GM19023 (cell line): ENCODE results near the gene KRTAP12-1.

ENCODE experiments used
- ATAC-seq: cut with Tn5 transposase; IDR thresholded peaks from one replicate; pipeline ENCODE4 v1.9.1; 2021; ENCODE audit warnings: mild to moderate bottlenecking, moderate library complexity; ENCODE audit not compliant: unreplicated experiment

KRTAP12-1 gene

DNA sequence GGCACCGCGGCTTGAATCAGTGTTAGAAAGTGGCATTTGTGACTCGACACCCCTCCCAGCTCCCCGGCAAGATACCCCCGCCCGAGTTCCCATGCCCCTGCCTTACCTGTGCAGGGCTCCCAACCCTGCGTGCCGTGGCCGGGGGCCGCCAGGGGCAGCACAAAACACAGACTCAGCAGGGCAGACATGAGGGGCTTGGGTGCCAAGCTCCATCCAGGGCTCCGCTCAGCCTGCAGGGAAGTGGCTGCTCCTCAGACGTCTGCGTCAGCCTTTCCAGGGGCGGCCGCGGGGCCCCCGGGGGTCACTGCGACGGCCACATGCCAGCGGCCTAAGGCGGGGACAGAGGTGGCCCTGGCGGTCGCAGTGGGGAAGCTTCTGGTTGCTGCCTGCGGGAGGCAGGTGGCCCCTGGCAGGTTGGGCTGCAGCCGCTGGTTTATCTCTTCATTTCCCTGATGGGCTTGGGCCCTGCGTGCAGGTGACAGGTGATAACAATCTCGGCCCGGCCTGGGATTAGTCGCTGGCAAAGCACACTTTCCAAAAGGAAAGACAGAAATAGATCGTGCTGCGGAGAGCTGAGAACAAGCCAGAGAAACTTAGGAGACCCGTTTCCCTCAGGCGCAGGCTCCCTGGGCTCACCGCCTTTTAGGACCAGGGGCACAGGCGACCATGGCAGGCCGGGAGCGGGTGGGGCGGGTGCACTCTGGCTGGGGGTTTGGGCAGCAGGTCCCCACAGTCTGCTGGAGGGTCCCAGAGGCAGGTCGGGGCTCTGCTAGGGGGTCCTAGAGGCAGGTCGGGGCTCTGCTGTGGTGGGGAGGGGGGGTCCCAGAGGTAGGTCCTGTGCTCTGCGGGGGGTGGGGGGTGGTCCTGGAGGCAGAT, 29.6 kb upstream of the KRTAP12-1 start, which contains the start of gene TSPEAR:
TSPEAR (minus strand) TSS at position 246 of the 876 bp plus-strand sequence; CDS start at position 188, 58 bp downstream.
- ATAC-seq, result no peak

DNA sequence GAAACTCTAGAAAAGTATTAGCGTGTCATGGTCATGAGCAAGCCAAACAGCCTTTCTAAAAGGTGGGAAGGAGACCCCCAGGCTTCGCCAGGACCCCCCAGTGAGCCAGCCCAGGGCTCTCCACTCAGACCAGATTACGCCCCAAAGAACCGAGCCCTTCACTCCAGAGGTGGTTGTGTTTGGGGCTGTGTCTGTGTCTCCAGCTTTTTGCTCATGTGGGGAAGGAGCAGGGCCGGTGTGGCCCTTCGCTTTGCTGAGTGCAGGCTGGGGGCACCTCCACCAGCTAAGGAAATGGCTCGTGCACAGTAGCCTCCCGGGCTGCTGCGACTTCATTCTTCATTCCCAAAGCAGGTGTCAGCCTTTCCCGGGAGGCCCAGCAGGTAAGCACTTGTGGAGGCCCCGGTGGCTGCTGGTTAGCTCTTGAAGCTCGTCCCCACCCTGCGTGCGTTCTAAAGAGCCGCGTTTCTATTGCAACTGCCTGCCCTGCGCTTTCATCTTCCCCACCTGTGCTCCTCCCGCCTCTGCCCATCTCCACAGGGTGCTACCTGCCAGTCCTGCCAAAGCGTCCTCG, 28.9 kb upstream of the KRTAP12-1 start:
- ATAC-seq, result no peak

DNA sequence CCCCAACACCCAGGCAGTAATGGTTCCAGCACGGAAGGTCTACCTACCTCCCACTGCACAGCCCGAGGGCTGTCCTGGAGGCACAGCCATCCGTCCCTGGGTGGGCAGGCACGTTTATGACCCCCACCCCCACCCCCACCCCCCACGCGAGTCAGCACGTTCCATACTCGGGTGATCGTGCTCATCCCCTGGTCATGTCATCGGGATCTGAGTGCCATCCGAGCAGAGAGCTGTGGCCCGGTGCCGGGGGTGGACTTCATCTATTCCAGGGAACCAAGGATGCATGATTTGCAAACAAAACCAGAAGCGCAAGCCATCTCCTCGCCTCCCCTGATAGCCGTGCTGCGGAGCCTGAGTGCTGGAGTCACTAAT, 28.3 kb upstream of the KRTAP12-1 start:
- no peak for ATAC-seq

- no peak for ATAC-seq
These were observed 27.7 kb upstream of the KRTAP12-1 start for GRCh38 chr21:44709426-44710293.

- no peak for ATAC-seq
These were observed 27.0 kb upstream of the KRTAP12-1 start for GRCh38 chr21:44708866-44709425.

GRCh38 chr21:44708213-44708865, 26.4 kb upstream of the KRTAP12-1 start:
- no peak for ATAC-seq

- no peak for ATAC-seq
These were observed 25.0 kb upstream of the KRTAP12-1 start for GRCh38 chr21:44706706-44707581.

- no peak for ATAC-seq
These were observed 24.2 kb upstream of the KRTAP12-1 start for GRCh38 chr21:44706026-44706705.

DNA sequence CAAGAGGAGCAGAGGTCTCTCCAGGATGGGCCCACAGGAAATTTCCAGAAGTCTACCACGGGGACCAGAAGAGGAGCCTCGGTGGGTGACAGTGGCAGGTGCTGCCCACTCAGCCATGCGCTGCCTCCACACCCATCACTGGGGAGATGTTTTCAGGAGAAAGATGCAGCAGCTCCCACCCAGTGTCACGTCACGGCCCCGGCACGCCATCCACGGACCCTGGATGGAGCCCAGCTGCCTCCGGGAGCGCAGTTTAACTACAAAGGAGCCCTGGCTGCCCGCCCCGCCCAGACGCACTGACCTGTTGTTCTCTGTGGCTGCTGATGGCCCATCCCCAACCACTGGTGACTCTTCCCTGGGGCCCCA, 22.7 kb upstream of the KRTAP12-1 start:
- no peak for ATAC-seq

GRCh38 chr21:44703731-44704635, 22.0 kb upstream of the KRTAP12-1 start:
- ATAC-seq, result no peak

DNA sequence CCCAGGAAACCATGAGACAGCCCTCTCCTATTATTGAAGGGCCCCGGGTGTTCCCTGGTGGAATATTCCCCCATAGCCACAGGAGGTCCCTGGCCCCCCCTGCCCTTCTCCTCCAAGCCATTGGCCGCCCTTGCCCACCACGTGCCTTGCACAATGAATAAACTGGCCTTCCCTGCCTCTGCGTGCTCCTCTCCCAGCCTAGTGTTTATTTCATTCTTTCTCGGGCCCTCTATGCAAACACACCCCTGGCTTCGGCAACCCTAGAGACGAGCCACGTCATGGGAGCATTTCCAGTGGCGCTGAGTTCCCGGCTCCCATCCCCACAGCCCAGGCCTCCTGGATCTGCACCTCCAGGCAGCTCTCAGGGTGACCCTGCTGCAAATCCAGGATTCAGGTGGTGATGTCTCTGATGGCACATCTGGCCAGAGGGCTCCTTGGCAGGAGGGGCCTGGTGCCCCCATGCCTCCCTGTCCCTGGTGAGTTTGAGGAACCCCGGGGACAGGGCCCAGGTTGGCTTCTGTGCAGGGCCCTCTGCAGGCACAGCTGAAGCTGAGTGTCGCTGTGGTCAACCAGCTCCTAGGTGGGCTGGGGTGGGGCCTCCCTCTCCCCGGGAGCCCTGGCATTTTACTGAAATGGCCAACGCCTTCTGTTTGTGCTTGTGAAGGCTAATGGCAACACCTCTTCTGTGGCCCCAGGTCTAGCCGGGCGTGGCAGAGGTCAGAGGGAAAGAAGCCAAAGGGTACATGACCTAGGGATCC, 21.2 kb upstream of the KRTAP12-1 start:
- no peak for ATAC-seq

GRCh38 chr21:44702111-44702972, 20.4 kb upstream of the KRTAP12-1 start:
- ATAC-seq, result no peak

DNA sequence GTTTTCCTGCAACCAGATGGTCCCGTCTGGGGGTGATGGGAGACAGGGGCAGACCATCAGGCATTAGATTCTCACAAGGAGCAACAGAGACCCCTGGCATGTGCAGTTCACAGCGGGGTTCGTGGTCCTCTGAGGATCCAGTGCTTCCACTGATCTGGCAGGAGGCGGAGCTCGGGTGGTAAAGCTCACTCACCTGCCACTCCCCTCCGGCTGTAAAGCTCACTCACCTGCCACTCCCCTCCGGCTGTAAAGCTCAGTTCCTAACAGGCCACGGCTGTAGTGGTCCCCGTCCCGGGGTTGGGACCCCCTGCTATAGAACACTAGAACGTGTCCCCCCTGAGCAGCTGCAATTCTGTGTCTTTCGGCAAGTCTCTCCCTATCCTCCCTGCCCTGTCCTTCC, 19.6 kb upstream of the KRTAP12-1 start:
- ATAC-seq, result no peak

DNA sequence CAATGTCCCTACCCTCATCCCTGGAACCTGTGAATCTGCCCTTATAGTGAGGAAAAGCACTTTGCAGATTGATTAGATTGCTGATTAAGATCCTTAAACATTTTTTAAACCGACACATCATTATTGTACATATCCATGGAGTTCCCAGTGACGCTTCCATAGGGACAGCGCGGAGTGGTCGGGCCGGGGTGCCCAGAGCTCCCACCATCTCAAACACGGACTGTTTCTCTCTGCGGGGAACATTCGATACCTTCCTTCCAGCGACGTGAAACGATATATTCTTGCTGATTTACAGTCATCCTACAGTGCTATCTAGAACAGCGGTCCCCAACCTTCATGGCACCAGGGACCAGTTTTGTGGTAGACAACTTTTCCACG, 19.0 kb upstream of the KRTAP12-1 start:
- no peak for ATAC-seq

DNA sequence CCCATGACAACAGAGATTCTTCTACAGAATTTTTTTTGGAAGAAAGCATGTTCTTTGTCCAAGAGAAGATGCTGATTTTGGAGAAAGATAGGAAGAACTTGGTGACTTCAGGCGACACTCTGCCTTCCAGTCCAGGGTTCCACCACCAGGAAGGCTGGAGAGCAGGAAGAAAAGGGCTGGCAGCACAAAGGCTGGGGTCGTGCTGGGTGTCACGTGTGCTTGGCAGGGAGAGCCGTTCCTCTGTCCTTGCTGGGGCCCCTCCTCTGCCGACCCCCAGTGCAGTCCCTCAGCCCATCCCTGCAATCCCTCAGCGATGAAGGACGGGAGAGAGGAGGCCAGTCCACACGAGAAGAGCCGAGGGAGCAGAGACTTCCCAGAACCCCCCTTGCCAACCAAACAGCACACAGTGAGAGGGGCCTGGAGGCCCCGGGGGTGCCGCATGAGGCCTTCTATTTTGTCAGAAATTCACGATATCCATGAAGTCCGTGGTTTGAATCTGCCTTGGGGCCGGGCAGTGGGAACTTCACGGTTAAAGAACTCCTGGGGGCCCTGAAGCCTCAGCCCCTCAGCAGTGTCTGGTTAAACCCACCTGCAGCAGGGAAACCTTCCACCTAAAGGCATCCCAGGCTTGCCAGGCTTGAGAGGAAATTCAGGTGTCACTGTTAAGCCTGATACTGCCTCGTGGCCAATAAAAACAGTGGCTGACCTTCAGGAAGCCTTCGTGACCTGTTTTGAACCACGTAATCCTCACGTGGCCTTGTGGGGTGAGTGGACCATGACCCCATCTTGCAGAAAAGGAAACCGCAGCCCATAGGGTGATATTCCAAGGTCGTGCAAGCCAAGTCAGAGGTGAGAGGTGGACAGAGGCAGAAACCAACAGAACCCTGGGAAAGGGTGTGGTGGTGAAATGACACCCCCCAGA, 18.4 kb upstream of the KRTAP12-1 start:
- ATAC-seq, result no peak
